A549 (cell line): ENCODE data around the gene CUX1. TPM values are rescaled to one million over a fixed set of nuclear protein-coding genes. Genes with fewer than 3 reads are reported as not detected.
A peak's percentile ranks its signal among the peaks of the same experiment; 100 is the strongest.

Source experiments
- ATAC-seq, 2 experiments: fragments of 200-7000 bp in 1 of 2; fragments of >200 bp in 1 of 2; cut with Nextera tagmentation in 1 of 2; cut with Tn5 transposase in 1 of 2; 3 replicates each; pipeline versions ENCODE4 v1.8.0 to v1.9.1; 2018 to 2020; ENCODE audit warnings: mild to moderate bottlenecking in 1 of 2, moderate library complexity in 1 of 2
- CTCF ChIA-PET: fragments of 300-600 bp; sonication (Branson Sonifier 250); formaldehyde crosslinking; extraction: SDS; loops from one replicate; lab custom pipeline; 2021; ENCODE audit warnings: antibody characterized with exemption, inconsistent platforms; lab: Yijun Ruan, JAX
- POLR2A ChIA-PET: fragments of 350-600 bp; formaldehyde crosslinking; extraction: SDS; loops from one replicate; lab custom pipeline; 2021; ENCODE audit warnings: antibody characterized with exemption, inconsistent platforms; lab: Yijun Ruan, JAX
- DNase-seq, 2 experiments: peaks; one replicate each; pipeline versions ENCODE4 v3.0.0 to v3.0.0-alpha.2; 2011 to 2016; ENCODE audit warnings: low read depth in 1 of 2, low spot score in 1 of 2
- FAIRE-seq: peaks from 2 replicates; lab custom pipeline; 2011; peaks lifted over from hg19 to GRCh38; lab: Jason Lieb, UNC
- H3K27ac ChIP-seq, 2 experiments: fragments of >200 bp; sonication (Bioruptor Twin); formaldehyde crosslinking; 3 replicates each; pipeline ENCODE4 v1.5.1; 2016 to 2017
- H3K4me1 ChIP-seq: fragments of >200 bp; sonication (Bioruptor Twin); formaldehyde crosslinking; 3 replicates; pipeline ENCODE4 v1.6.1; 2016
- H3K4me2 ChIP-seq: fragments of >200 bp; sonication (Bioruptor Twin); formaldehyde crosslinking; 3 replicates; pipeline ENCODE4 v1.6.1; 2016
- H3K4me3 ChIP-seq: fragments of >200 bp; sonication (Bioruptor Twin); formaldehyde crosslinking; 3 replicates; pipeline ENCODE4 v1.5.1; 2016
- H3K9me3 ChIP-seq: fragments of >200 bp; sonication (Bioruptor Twin); formaldehyde crosslinking; 3 replicates; pipeline ENCODE4 v1.6.1; 2016
- CHD4 ChIP-seq: fragments of 200-600 bp; sonication (generic); IDR thresholded peaks from 2 replicates; pipeline ENCODE4 v1.6.1; 2016; ENCODE audit warnings: antibody characterized with exemption, mild to moderate bottlenecking, borderline replicate concordance
- EHF ChIP-seq: fragments of 250-450 bp; sonication (Bioruptor Pico); IDR thresholded peaks from 2 replicates; pipeline ENCODE4 v1.5.0; 2020; ENCODE audit warnings: mild to moderate bottlenecking
- EHMT2 ChIP-seq: fragments of 200-600 bp; sonication (generic); IDR thresholded peaks from 2 replicates; pipeline ENCODE4 v1.6.1; 2016; ENCODE audit warnings: antibody characterized with exemption, low read depth, mild to moderate bottlenecking, moderate library complexity
- EP300 ChIP-seq, 2 experiments: fragments of >200 bp; sonication (Bioruptor Twin); formaldehyde crosslinking; IDR thresholded peaks; 2 replicates in 1 of 2; 3 replicates in 1 of 2; pipeline ENCODE4 v1.6.1; 2016 to 2017
- ESRRA ChIP-seq: fragments of 150-350 bp; IDR thresholded peaks from 2 replicates; pipeline ENCODE4 v1.6.1; 2014; ENCODE audit warnings: mild to moderate bottlenecking, low read length, borderline replicate concordance
- FOSL2 ChIP-seq, 2 experiments: fragments of 450-650 bp in 1 of 2; fragments of >200 bp in 1 of 2; sonication (Bioruptor Twin) in 1 of 2; formaldehyde crosslinking; IDR thresholded peaks; 2 replicates each; pipeline versions ENCODE4 v1.5.0 to v1.6.1; 2016 to 2020; ENCODE audit warnings: mild to moderate bottlenecking in 1 of 2, moderate library complexity in 1 of 2
- HDAC2 ChIP-seq: fragments of 200-600 bp; sonication (generic); IDR thresholded peaks from 2 replicates; pipeline ENCODE4 v1.6.1; 2016
- HOXA7 ChIP-seq: fragments of 250-450 bp; sonication (Bioruptor Pico); IDR thresholded peaks from 2 replicates; pipeline ENCODE4 v1.5.0; 2020; ENCODE audit warnings: mild to moderate bottlenecking, moderate library complexity
- HOXB5 ChIP-seq: fragments of 250-450 bp; sonication (Bioruptor Pico); IDR thresholded peaks from 2 replicates; pipeline ENCODE4 v1.5.0; 2020; ENCODE audit warnings: mild to moderate bottlenecking, moderate library complexity
- JUNB ChIP-seq: fragments of >200 bp; sonication (Bioruptor Twin); formaldehyde crosslinking; IDR thresholded peaks from 2 replicates; pipeline ENCODE4 v1.6.1; 2016
- MYC ChIP-seq: IDR thresholded peaks from 2 replicates; pipeline ENCODE4 v1.6.1; 2012; ENCODE audit warnings: mild to moderate bottlenecking, inconsistent platforms, low read length, improper control_type of control experiment, borderline replicate concordance
- NPAS2 ChIP-seq: fragments of 250-450 bp; sonication (Bioruptor Pico); IDR thresholded peaks from 2 replicates; pipeline ENCODE4 v1.8.0; 2022; ENCODE audit warnings: mild to moderate bottlenecking, moderate library complexity, borderline replicate concordance
- NR3C1 ChIP-seq: fragments of >200 bp; sonication (Bioruptor Twin); formaldehyde crosslinking; IDR thresholded peaks from 3 replicates; pipeline ENCODE4 v1.6.1; 2017
- PBX3 ChIP-seq: IDR thresholded peaks from 2 replicates; pipeline ENCODE4 v1.6.1; 2012
- POLR2A ChIP-seq: IDR thresholded peaks from 2 replicates; pipeline ENCODE4 v1.6.1; 2012; ENCODE audit warnings: mild to moderate bottlenecking, low read length
- RAD21 ChIP-seq, 2 experiments: fragments of >200 bp in 1 of 2; sonication (Bioruptor Twin) in 1 of 2; formaldehyde crosslinking in 1 of 2; IDR thresholded peaks in 1 of 2; conservative IDR thresholded peaks in 1 of 2; 2 replicates in 1 of 2; 3 replicates in 1 of 2; pipeline ENCODE4 v1.6.1; 2012 to 2018; ENCODE audit warnings: inconsistent platforms in 1 of 2
- RFX5 ChIP-seq: fragments of 450-650 bp; IDR thresholded peaks from 2 replicates; pipeline ENCODE4 v1.7.1; 2014; ENCODE audit warnings: antibody characterized with exemption, mild to moderate bottlenecking, moderate library complexity
- TP53 ChIP-seq: fragments of 250-450 bp; sonication (Bioruptor Pico); IDR thresholded peaks from 2 replicates; pipeline ENCODE4 v1.5.0; 2021; ENCODE audit warnings: mild to moderate bottlenecking, moderate library complexity
- ZFP36 ChIP-seq: fragments of 450-650 bp; IDR thresholded peaks from 2 replicates; pipeline ENCODE4 v1.6.1; 2014; ENCODE audit warnings: borderline replicate concordance; ENCODE audit not compliant: partially characterized antibody
- ZNF302 ChIP-seq: fragments of 250-450 bp; sonication (Bioruptor Pico); IDR thresholded peaks from 2 replicates; pipeline ENCODE4 v1.9.0; 2021; ENCODE audit warnings: inconsistent platforms, mild to moderate bottlenecking, moderate library complexity
- WGBS: methylation state at CpG from one replicate; pipeline ENCODE4 v1.1.6; 2017; ENCODE audit errors: missing lambda C conversion rate; 5-methylcytosine and 5-hydroxymethylcytosine counted together
- polyA plus RNA-seq, 4 experiments: library from polyadenylated mRNA; depleted of rRNA in 3 of 4; stranded (reverse); fragments of >200 nt; fragmentation: RNase III in 1 of 4; extraction: RNeasy Plus Mini Kit Qiagen cat#74134 plus additional on column Dnase treatment in 1 of 4; gene quantifications; 2 replicates in 3 of 4; 3 replicates in 1 of 4; pipeline ENCODE4 v1.2.3, GENCODE V29; 2011 to 2017
- TF ChIP-seq, protein P1 (sequence below): IDR thresholded peaks from 2 replicates; pipeline ENCODE4 v1.6.1; 2012
- TF ChIP-seq, protein P2 (sequence below): fragments of >200 bp; sonication (Bioruptor Twin); formaldehyde crosslinking; IDR thresholded peaks from 2 replicates; pipeline ENCODE4 v1.6.1; 2016

CUX1 gene
- polyA plus RNA-seq, 2 of the 4 experiments (the other 2 are of a cell fraction) = 32.7 to 33.4 TPM

DNA sequence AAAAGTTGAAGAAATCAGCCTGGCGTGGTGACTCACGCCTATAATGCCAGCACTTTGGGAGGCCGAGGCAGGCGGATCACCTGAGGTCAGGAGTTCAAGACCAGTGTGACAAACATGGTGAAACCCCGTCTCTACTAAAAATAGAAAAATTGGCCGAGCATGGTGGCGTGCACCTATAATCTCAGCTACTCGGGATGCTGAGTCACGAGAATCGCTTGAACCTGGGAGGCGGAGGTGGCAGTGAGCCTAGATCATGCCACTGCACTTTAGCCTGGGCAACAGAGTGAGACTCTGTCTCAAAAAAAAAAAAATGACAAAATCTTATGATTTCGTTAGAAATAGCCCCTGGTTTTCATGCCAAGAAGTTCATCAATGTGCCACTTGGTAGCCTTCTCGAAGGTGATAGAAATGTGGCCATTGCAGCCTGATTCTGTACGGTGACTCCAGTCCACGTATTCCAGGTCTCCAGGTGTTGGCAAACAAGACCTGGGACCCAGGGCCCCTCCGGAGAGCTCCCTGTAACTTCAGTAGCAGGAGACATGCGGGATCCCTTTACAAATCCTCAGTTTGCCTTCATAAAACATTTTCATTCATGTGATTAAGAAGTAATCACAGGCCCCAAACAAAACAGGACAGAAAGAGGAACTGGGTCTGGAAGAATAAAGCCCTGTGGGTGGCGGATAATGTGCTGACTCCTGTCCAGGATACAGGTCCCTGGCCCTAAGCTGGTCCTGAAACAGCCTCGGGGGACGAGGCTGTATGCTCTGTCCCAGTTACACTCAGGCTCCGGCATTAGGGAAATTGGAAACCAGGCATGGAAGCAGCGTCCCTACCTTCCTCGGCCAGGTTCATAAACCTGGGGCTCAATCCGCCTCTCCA lies 262.0 kb downstream of the CUX1 start:
- H3K27ac ChIP-seq = peak overlapping the region in 1 of 2 experiments; percentile 51; a peak in 2 of 6 replicates
- no peak for DNase-seq
- H3K9me3 ChIP-seq = peaks cover 15% of the 10 kb centered on the region
- peak; percentile 31 to 32; a peak in 2 of 6 replicates for ATAC-seq
- FAIRE-seq = no peak
- H3K4me2 ChIP-seq = no peak overlapping the region
- TF ChIP-seq HOXA7 (CRISPR knock-in tag) (no peak), ESRRA (no peak), EHMT2 (no peak)
- TF ChIP-seq, protein P1, sequence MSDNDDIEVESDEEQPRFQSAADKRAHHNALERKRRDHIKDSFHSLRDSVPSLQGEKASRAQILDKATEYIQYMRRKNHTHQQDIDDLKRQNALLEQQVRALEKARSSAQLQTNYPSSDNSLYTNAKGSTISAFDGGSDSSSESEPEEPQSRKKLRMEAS = no peak
- ChIA-PET POLR2A (no interaction called here), CTCF (no interaction called here)
- WGBS = 85% methylated on average over 24 of the region's 24 CpGs
- H3K4me1 ChIP-seq = peaks cover 3% of the 10 kb centered on the region; the same call in 1 of the 3 replicates
- no peak overlapping the region for H3K4me3 ChIP-seq

DNA sequence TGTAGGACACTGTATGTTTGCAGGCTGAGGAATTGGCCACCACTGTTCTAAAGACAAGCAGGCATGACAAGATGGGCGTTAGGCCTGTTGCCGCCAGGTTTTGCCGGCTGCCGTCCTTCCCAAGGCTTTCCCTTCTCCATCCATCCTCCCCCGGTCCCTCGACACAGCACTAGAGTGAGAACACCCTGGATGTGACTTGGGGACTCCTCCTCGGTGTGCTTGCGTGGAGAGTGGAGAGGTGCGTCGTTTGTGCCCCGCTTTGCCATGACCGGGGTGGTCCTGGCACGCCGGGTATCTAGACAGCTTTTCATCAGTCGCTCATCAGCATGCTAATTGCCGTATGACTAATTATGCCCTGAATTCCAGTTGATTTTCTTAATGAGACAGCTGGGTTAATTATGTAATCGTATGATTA lies 262.6 kb downstream of the CUX1 start:
- H3K4me2 ChIP-seq = no peak overlapping the region

DNA sequence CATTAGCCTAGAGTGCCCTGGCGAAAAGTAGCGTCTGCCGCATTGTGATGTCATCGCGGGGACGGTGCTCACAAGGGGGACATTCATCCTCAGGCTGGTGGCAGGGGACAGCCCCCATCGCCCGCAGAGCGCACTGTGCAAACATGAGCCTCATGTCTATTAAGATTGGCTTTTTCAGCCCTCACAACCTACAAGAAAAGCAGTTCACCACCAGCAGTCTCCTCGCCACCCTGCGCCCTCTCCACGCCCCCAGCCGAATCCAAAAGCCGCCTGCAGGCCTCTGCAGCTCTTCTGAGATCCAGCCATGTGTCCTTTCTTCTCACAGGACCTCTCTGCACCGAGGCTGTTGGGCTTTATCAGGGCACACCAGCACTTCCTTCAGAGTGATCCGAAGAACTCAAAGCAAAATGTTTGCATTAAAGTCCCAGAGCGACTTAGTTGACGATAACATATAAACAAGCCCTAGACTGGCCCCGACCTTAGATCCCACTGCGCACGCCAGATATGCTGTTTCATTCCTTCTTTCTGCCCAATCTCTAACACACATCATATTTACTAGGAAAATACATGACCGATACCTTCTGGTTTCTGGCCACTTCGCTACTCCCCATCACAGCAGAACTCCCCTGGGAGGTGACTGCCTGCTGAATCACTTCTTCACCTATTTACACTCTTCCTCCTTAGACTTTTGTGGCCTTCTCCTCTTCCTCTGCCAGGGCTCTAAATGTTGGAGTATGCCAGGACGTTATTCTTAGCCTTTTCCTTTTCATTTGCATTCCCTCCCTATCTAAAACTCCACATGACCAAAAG lies 263.2 kb downstream of the CUX1 start:
- FAIRE-seq = no peak
- H3K9me3 ChIP-seq = peaks cover 25% of the 10 kb centered on the region
- TF ChIP-seq FOSL2 (IDR thresholded peaks at IDR 0.05) (no peak), FOSL2 (CRISPR knock-in tag; IDR thresholded peaks at IDR 0.05) (no peak), RFX5 (no peak), EP300 (IDR thresholded peaks at IDR 0.05) (no peak), HDAC2 (no peak), ZFP36 (no peak), NPAS2 (no peak), EHF (CRISPR knock-in tag) (no peak), PBX3 (no peak), HOXB5 (CRISPR knock-in tag) (no peak), TP53 (no peak), JUNB (no peak), CHD4 (no peak), MYC (no peak), RAD21 (conservative IDR thresholded peaks at IDR 0.05 in 1 of 2, IDR thresholded peaks at IDR 0.05 in 1 of 2) (no peak), POLR2A (no peak), ZNF302 (CRISPR knock-in tag) (no peak)
- TF ChIP-seq, protein P1 = no peak
- TF ChIP-seq, protein P2, sequence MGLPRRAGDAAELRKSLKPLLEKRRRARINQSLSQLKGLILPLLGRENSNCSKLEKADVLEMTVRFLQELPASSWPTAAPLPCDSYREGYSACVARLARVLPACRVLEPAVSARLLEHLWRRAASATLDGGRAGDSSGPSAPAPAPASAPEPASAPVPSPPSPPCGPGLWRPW = no peak
- 88% methylated on average over 24 of the region's 24 CpGs for WGBS
- no peak overlapping the region for H3K27ac ChIP-seq
- POLR2A ChIA-PET = no interaction called here
- H3K4me1 ChIP-seq = peaks cover 3% of the 10 kb centered on the region; the same call in 1 of the 3 replicates
- CTCF ChIA-PET = no interaction called here
- no peak overlapping the region for H3K4me2 ChIP-seq
- no peak overlapping the region for H3K4me3 ChIP-seq
- ATAC-seq = peak; percentile 27 to 35; a peak in 2 of 6 replicates
- DNase-seq = no peak

More for the DNA sequence above, 262.6 kb downstream of the CUX1 start:
- WGBS = 92% methylated on average over 17 of the region's 17 CpGs
- ATAC-seq (peak; percentile 37 to 52; a peak in 2 of 6 replicates), FAIRE-seq (no peak), DNase-seq (no peak)
- peak overlapping the region in 1 of 2 experiments; percentile 51; a peak in 1 of 6 replicates for H3K27ac ChIP-seq
- no peak for TF ChIP-seq ZFP36
- no peak for TF ChIP-seq NR3C1
- no peak for TF ChIP-seq MYC
- no peak for TF ChIP-seq ESRRA
- TF ChIP-seq PBX3 = no peak
- H3K4me1 ChIP-seq = peaks cover 3% of the 10 kb centered on the region; the same call in 1 of the 3 replicates
- H3K4me3 ChIP-seq = no peak overlapping the region
- CTCF ChIA-PET = no interaction called here
- H3K9me3 ChIP-seq = peaks cover 19% of the 10 kb centered on the region
- POLR2A ChIA-PET = no interaction called here
